ENCODE data around the gene FAM135A. TPM values are rescaled to one million over a fixed set of nuclear protein-coding genes. Genes with fewer than 3 reads are reported as not detected.

The FAM135A gene
- total RNA-seq, 4 donors from 2014 or later = 16.7 to 37.5 (median 23.2) TPM

DNA sequence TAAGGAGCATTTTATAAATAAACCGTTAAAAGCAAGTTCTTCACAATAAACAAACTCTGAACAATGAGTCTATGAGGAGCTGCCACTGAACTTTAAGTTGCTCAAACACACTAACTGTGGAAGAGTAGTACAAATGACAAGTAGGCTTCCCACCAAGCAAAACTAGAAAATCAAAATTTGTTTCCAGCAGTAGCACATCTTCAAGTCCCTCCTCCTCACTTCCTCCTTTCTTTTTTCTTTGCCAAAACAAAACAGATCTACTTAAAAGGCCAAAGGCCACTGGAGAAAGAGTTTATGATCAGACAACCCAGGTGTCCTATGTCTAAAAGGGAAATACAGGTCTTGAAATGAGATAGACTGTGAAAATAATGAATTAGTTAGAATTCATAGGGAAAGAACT, 17.1 kb upstream of the FAM135A start:
- TF ChIP-seq, protein P1, sequence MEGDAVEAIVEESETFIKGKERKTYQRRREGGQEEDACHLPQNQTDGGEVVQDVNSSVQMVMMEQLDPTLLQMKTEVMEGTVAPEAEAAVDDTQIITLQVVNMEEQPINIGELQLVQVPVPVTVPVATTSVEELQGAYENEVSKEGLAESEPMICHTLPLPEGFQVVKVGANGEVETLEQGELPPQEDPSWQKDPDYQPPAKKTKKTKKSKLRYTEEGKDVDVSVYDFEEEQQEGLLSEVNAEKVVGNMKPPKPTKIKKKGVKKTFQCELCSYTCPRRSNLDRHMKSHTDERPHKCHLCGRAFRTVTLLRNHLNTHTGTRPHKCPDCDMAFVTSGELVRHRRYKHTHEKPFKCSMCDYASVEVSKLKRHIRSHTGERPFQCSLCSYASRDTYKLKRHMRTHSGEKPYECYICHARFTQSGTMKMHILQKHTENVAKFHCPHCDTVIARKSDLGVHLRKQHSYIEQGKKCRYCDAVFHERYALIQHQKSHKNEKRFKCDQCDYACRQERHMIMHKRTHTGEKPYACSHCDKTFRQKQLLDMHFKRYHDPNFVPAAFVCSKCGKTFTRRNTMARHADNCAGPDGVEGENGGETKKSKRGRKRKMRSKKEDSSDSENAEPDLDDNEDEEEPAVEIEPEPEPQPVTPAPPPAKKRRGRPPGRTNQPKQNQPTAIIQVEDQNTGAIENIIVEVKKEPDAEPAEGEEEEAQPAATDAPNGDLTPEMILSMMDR (IDR thresholded peaks at IDR 0.05) = no peak
- no peak for ATAC-seq (ENCODE audit: low FRiP score)
- no peak for DNase-seq (ENCODE audit: low spot score)

DNA sequence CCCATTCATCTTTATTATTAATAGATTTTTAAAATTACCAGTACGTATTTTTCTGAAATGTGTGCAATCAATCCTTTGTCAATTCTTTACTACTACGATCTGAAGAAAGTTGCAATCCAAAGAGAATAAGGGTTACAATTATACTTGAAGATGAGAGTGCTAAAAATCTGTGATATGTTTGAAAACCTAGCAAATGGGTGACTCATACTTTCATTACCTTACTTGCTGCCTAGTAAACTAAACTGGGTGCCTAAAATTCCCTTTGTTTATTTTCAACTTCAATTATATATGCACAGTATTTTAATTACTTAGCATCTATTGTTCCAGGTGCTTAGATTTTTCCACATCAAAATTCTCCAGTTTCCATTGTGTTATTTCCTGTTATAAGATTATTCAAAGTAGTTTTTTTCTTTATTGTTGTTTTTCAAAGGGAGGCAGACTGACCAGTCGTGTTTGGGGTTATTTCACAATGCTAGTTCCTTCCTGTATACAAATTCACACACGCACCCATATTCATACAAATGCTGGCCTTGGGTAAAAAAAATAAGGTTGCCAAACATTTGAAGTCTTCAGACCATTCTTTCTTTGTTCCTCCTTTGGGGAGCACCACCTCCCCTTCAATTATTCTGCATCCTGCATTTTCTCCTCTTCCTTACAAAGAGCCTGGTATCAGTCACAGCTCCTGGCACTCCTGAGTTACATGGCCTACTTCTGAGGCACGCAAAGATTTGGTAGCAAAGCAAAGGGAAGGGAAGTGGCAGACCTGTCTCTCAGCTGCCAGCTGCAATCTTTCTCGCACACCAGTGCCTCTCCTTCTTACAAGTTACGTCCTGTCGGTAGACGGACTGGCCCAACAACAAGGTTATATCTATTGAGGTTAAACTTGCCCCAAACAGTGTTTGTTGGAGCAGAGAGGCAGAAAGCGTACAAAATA, 16.2 kb upstream of the FAM135A start:
- DNase-seq (ENCODE audit: low spot score) (no peak), ATAC-seq (ENCODE audit: low FRiP score) (no peak)
- TF ChIP-seq, protein P1 (IDR thresholded peaks at IDR 0.05) = no peak

DNA sequence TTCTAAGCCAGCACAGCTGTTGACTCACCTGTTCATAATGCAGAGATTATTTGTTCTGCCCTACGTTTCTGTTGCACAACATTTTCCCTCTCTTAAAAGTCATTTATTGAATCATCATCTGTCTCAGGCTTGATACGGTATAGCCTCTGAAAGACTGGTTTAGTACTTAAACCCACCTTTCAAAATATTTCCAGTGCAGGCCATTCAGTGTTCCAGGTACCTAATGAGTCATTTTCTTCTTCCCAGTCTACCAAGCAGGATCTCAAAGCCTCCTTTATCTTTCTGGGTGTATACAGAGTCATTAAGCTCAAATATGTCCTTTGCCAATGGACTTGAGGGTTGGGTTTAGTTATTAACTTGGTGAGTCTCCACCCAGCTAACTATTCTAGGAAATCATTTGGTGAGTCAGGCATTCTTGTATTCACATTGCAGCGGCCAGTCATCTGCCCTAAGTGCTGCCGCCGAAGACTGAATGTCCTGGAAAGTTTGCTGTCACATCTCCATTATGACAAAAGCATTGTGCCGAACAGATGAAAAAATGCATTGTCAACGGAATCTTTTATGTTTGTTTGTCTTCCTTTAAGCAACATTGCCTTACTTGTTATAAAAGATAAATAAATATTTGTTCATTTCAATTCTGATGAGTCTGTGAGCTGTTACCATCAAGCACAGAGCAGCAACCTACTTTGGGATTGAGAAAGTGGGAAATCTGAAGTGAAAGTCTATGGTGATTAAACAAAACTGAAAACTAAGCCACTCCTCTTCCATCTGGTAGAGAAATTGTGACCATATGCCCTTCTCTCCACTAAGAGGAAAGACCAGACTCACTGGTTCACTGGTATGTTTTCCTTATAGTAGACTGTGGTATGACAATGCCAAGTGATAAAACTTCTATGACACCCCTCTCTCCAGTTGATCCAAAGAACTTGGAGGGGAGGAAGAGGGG, 14.3 kb upstream of the FAM135A start:
- TF ChIP-seq, protein P1 (IDR thresholded peaks at IDR 0.05) = no peak
- DNase-seq (ENCODE audit: low spot score) (no peak), ATAC-seq (ENCODE audit: low FRiP score) (peak; percentile 28)

DNA sequence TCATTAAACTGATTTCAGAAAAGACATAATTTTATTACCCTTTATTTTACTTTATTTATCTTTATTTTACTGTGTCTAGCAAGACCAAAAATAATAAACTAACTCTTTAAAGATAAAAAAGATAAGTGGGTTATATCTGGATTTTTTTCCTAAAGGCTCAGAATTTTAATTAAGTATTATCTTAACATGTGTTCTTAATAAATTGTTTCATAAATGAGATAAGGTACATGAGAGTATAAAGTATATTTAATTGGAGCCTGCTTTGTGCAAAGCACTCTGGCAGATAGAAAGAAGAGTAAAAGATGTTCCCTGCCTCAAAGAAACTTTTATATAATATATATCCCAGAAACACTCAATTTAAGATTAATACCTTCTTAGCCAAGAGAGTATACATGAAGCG, 8.7 kb upstream of the FAM135A start:
- DNase-seq (ENCODE audit: low spot score) (no peak), ATAC-seq (ENCODE audit: low FRiP score) (no peak)
- TF ChIP-seq, protein P1 (IDR thresholded peaks at IDR 0.05) = no peak

DNA sequence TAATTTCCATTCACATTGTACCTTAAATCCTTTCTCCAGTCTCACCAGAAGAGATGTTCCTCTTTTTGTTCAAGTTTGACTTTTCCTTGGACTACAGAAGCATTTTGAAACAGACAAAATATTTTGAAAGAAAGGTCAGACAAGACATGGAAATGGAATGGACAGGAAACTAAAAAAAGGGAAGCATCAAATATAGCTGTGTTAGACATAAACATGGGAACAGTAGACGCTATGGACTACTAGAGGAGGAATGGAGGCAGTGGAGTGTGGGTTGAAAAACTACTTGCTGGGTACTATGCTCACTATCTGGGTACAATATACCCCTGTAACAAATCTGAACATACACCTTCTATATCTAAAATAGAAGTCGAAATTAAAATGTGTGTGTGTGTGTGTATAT, 4.1 kb upstream of the FAM135A start:
- no peak for DNase-seq (ENCODE audit: low spot score)
- no peak for ATAC-seq (ENCODE audit: low FRiP score)
- TF ChIP-seq, protein P1 (IDR thresholded peaks at IDR 0.05) = no peak

DNA sequence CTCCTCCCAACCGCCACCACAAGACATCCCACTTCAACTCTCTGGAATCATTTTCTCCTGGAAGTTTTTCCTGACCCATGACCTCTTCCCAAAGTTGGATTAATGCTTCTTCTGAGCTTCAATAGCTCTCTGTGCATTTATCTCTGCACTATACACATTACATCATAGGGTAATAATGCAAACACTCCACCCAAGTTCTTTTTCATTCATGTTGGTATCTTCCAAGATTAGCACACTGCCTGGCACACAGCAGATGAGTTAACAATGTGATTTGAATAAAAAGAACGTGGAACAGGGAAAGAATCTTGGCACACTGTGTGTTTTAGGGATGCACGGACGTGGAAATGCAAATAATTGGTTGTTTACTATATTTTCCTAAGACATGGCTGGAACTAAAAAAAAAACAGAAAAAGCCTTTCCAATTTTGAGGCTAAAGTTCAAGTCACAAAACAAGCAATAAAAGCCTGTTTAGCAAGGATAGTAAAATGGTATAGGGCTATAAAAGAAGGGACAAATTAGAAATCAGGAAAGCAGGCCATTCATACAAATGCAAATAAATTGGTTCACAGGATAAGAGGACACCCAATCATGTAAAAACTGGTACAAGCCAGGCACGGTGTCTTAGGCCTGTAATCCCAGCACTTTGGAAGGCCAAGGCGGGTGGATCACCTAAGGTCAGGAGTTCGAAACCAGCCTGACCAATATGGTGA, 1.6 kb upstream of the FAM135A start:
- no peak for ATAC-seq (ENCODE audit: low FRiP score)
- no peak for DNase-seq (ENCODE audit: low spot score)
- TF ChIP-seq, protein P1 (IDR thresholded peaks at IDR 0.05) = no peak
